Measurements from ENCODE around the gene FAM187B. TPM values are rescaled to one million over a fixed set of nuclear protein-coding genes. Genes with fewer than 3 reads are reported as not detected.
A peak's percentile ranks its signal among the peaks of the same experiment; 100 is the strongest.

FAM187B gene
- total RNA-seq, 1 donor from 2014 or later, result not detected

DNA sequence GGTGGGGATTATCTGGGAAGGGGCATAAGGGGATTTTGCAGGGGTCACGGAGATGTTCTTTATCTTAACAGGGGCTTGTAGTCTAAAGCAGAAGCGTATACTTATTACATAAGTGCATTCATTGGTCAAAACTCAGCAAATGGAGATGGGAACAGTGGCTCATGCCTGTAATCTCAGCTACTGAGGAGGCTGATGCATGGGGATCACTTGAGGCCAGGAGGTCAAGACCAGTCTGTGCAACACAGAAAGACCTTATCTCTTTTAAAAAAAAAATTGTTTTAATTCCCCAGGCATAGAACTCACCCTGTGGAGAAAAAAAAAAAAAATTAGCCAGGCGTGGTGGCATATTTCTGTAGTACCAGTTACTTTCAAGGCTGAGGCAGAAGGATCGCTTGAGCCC lies 18.9 kb downstream of the FAM187B start:
- no peak overlapping the region for H3K4me3 ChIP-seq
- no peak overlapping the region for H3K27ac ChIP-seq
- DNase-seq (ENCODE audit: extremely low spot score in 2 of 2), result peak in 1 of 2 donors; percentile 29
- no peaks in the 10 kb centered on the region for H3K9me3 ChIP-seq
- no peak for TF ChIP-seq POLR2AphosphoS5 (IDR thresholded peaks at IDR 0.05; ENCODE audit: insufficient read depth in 1 of 2, low read depth in 1 of 2)
- no peak for TF ChIP-seq POLR2A (IDR thresholded peaks at IDR 0.05)
- TF ChIP-seq, protein P1, sequence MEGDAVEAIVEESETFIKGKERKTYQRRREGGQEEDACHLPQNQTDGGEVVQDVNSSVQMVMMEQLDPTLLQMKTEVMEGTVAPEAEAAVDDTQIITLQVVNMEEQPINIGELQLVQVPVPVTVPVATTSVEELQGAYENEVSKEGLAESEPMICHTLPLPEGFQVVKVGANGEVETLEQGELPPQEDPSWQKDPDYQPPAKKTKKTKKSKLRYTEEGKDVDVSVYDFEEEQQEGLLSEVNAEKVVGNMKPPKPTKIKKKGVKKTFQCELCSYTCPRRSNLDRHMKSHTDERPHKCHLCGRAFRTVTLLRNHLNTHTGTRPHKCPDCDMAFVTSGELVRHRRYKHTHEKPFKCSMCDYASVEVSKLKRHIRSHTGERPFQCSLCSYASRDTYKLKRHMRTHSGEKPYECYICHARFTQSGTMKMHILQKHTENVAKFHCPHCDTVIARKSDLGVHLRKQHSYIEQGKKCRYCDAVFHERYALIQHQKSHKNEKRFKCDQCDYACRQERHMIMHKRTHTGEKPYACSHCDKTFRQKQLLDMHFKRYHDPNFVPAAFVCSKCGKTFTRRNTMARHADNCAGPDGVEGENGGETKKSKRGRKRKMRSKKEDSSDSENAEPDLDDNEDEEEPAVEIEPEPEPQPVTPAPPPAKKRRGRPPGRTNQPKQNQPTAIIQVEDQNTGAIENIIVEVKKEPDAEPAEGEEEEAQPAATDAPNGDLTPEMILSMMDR (IDR thresholded peaks at IDR 0.05), result no peak
- H3K27me3 ChIP-seq, result no peaks in the 10 kb centered on the region
- intact Hi-C loops (cut with DNase I), result no loop called here
- no peaks in the 10 kb centered on the region for H3K36me3 ChIP-seq
- H3K4me1 ChIP-seq, result peaks cover 34% of the 10 kb centered on the region

GRCh38 chr19:35208121-35208520 lies 20.4 kb downstream of the FAM187B start:
- no peaks in the 10 kb centered on the region for H3K9me3 ChIP-seq
- peak in 1 of 2 donors; percentile 18 for DNase-seq (ENCODE audit: extremely low spot score in 2 of 2)
- TF ChIP-seq POLR2AphosphoS5 (IDR thresholded peaks at IDR 0.05; ENCODE audit: insufficient read depth in 1 of 2, low read depth in 1 of 2), result no peak
- TF ChIP-seq, protein P1 (IDR thresholded peaks at IDR 0.05), result no peak
- TF ChIP-seq POLR2A (IDR thresholded peaks at IDR 0.05), result no peak
- no peaks in the 10 kb centered on the region for H3K27me3 ChIP-seq
- intact Hi-C loops (cut with DNase I), result no loop called here
- H3K4me1 ChIP-seq, result peaks cover 19% of the 10 kb centered on the region
- H3K27ac ChIP-seq, result no peak overlapping the region
- no peaks in the 10 kb centered on the region for H3K36me3 ChIP-seq
- no peak overlapping the region for H3K4me3 ChIP-seq

GRCh38 chr19:35207391-35207871 lies 21.1 kb downstream of the FAM187B start:
- DNase-seq (ENCODE audit: extremely low spot score in 2 of 2), result no peak
- peaks cover 12% of the 10 kb centered on the region for H3K4me1 ChIP-seq
- H3K27me3 ChIP-seq, result no peaks in the 10 kb centered on the region
- TF ChIP-seq POLR2A (IDR thresholded peaks at IDR 0.05) (no peak), POLR2AphosphoS5 (IDR thresholded peaks at IDR 0.05; ENCODE audit: insufficient read depth in 1 of 2, low read depth in 1 of 2) (no peak)
- TF ChIP-seq, protein P1 (IDR thresholded peaks at IDR 0.05), result no peak
- H3K27ac ChIP-seq, result peak overlapping the region; percentile 48
- H3K9me3 ChIP-seq, result no peaks in the 10 kb centered on the region
- no peaks in the 10 kb centered on the region for H3K36me3 ChIP-seq
- H3K4me3 ChIP-seq, result no peak overlapping the region
- intact Hi-C loops (cut with DNase I), result no loop called here

DNA sequence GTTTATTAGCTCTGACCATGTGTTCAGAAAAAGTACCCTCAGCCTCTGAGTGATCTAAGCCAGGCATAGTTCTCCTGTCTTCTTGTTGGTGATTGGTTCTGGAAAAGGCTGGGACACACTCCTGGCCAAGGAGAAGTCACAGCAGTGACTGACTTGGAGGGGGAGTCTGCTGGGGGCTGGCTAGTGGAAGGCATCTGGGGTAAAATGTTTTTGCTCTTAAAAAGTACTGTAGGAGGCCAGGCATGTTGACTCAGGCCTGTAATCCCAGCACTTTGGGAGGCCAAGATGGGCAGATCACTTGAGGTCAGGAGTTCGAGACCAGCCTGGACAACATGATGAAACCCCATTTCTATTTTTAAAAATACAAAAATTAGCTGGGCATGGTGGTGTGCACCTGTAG lies 21.7 kb downstream of the FAM187B start:
- H3K36me3 ChIP-seq, result no peaks in the 10 kb centered on the region
- intact Hi-C loops (cut with DNase I), result no loop called here
- H3K27ac ChIP-seq, result peak overlapping the region; percentile 48
- no peaks in the 10 kb centered on the region for H3K9me3 ChIP-seq
- H3K27me3 ChIP-seq, result no peaks in the 10 kb centered on the region
- DNase-seq (ENCODE audit: extremely low spot score in 2 of 2), result peak in 1 of 2 donors; percentile 44
- TF ChIP-seq, protein P1 (IDR thresholded peaks at IDR 0.05), result no peak
- TF ChIP-seq POLR2A (IDR thresholded peaks at IDR 0.05), result no peak
- no peak for TF ChIP-seq POLR2AphosphoS5 (IDR thresholded peaks at IDR 0.05; ENCODE audit: insufficient read depth in 1 of 2, low read depth in 1 of 2)
- peaks cover 12% of the 10 kb centered on the region for H3K4me1 ChIP-seq
- no peak overlapping the region for H3K4me3 ChIP-seq

DNA sequence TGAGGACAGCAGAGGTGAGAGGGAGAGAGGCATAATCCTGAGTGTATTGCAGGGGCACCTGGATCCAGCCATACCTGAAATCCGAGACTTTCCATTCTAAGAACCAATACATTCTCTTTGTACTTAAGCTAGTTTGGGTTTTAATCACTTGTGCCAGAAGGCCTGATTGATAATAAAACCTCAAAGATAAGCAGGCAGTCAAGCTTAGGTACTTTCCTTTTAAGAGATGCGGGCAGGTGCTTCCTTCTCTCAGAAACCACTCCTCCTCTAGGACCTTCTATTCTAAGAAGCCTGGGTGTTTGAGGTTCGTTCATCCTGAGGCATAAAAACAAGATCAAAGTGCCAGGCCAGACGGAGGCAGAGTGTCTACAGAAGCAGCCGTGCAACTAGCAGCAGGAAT lies 22.2 kb downstream of the FAM187B start:
- Histone ChIP-seq H3K9me3 (no peaks in the 10 kb centered on the region), H3K4me1 (peaks cover 12% of the 10 kb centered on the region), H3K36me3 (no peaks in the 10 kb centered on the region), H3K27me3 (no peaks in the 10 kb centered on the region), H3K27ac (peak overlapping the region; percentile 48), H3K4me3 (no peak overlapping the region)
- DNase-seq (ENCODE audit: extremely low spot score in 2 of 2), result peak in 1 of 2 donors; percentile 44
- TF ChIP-seq, protein P1 (IDR thresholded peaks at IDR 0.05), result no peak
- no peak for TF ChIP-seq POLR2A (IDR thresholded peaks at IDR 0.05)
- no peak for TF ChIP-seq POLR2AphosphoS5 (IDR thresholded peaks at IDR 0.05; ENCODE audit: insufficient read depth in 1 of 2, low read depth in 1 of 2)
- intact Hi-C loops (cut with DNase I), result no loop called here
